ENCODE data around the gene MEP1A.

Gene MEP1A

GRCh38 chr6:46882645-46883044, 89.5 kb downstream of the MEP1A start:
- Histone ChIP-seq H3K27me3 (ENCODE audit: insufficient read depth, poor library complexity, severe bottlenecking) (no peaks in the 10 kb centered on the region), H3K4me3 (replicated peaks; ENCODE audit: insufficient read depth, low read length) (no peak overlapping the region), H3K27ac (replicated peaks) (no peak overlapping the region)
- no peak for DNase-seq (ENCODE audit: low read depth in 1 of 2, low spot score in 1 of 2)
- TF ChIP-seq CTCF (IDR thresholded peaks at IDR 0.05; ENCODE audit: insufficient read depth, low read length) (no peak), SPI1 (IDR thresholded peaks at IDR 0.05; ENCODE audit: borderline replicate concordance, low read depth) (no peak), POLR2AphosphoS5 (IDR thresholded peaks at IDR 0.05; ENCODE audit: low read depth) (no peak), REST (IDR thresholded peaks at IDR 0.05; ENCODE audit: insufficient replicate concordance, low read depth) (no peak), GABPA (IDR thresholded peaks at IDR 0.05; ENCODE audit: low read depth) (no peak)

- H3K27ac ChIP-seq (replicated peaks) = no peak overlapping the region
- no peak for TF ChIP-seq CTCF (IDR thresholded peaks at IDR 0.05; ENCODE audit: insufficient read depth, low read length)
- no peak for TF ChIP-seq REST (IDR thresholded peaks at IDR 0.05; ENCODE audit: insufficient replicate concordance, low read depth)
- no peak for TF ChIP-seq POLR2AphosphoS5 (IDR thresholded peaks at IDR 0.05; ENCODE audit: low read depth)
- TF ChIP-seq GABPA (IDR thresholded peaks at IDR 0.05; ENCODE audit: low read depth) = no peak
- no peak for TF ChIP-seq SPI1 (IDR thresholded peaks at IDR 0.05; ENCODE audit: borderline replicate concordance, low read depth)
- no peaks in the 10 kb centered on the region for H3K27me3 ChIP-seq (ENCODE audit: insufficient read depth, poor library complexity, severe bottlenecking)
- no peak for DNase-seq (ENCODE audit: low read depth in 1 of 2, low spot score in 1 of 2)
- no peak overlapping the region for H3K4me3 ChIP-seq (replicated peaks; ENCODE audit: insufficient read depth, low read length)
These were observed 94.8 kb downstream of the MEP1A start for GRCh38 chr6:46888031-46888430.

- H3K4me3 ChIP-seq (replicated peaks; ENCODE audit: insufficient read depth, low read length) = no peak overlapping the region
- DNase-seq (ENCODE audit: low read depth in 1 of 2, low spot score in 1 of 2) = no peak
- no peak overlapping the region for H3K27ac ChIP-seq (replicated peaks)
- no peak for TF ChIP-seq SPI1 (IDR thresholded peaks at IDR 0.05; ENCODE audit: borderline replicate concordance, low read depth)
- TF ChIP-seq GABPA (IDR thresholded peaks at IDR 0.05; ENCODE audit: low read depth) = no peak
- no peak for TF ChIP-seq POLR2AphosphoS5 (IDR thresholded peaks at IDR 0.05; ENCODE audit: low read depth)
- TF ChIP-seq REST (IDR thresholded peaks at IDR 0.05; ENCODE audit: insufficient replicate concordance, low read depth) = no peak
- no peak for TF ChIP-seq CTCF (IDR thresholded peaks at IDR 0.05; ENCODE audit: insufficient read depth, low read length)
- H3K27me3 ChIP-seq (ENCODE audit: insufficient read depth, poor library complexity, severe bottlenecking) = no peaks in the 10 kb centered on the region
These were observed 95.4 kb downstream of the MEP1A start for GRCh38 chr6:46888578-46888977.

Data from HL-60 (cell line).